Psoas muscle (tissue), 8 donors: Measurements from ENCODE around the gene RPSA. TPM values are rescaled to one million over a fixed set of nuclear protein-coding genes. Genes with fewer than 3 reads are reported as not detected.
"Not testable (repeated sequence)": the region's sequence is repeated elsewhere in the genome, so short reads cannot be mapped to it uniquely, and the experiment has no call there.

Experiments used
- ATAC-seq, 4 donors: fragments of 200-7000 bp; cut with Tn5 transposase; one replicate each; pipeline ENCODE4 v1.9.1; 2020; ENCODE audit warnings: moderate library complexity in 3 of 4, mild to moderate bottlenecking in 2 of 4
- DNase-seq, 2 donors: peaks; one replicate each; pipeline ENCODE4 v3.0.0-alpha.2; 2020
- H3K27ac ChIP-seq: fragments of 200-600 bp; one replicate; pipeline ENCODE4 v1.8.0; 2022
- H3K27me3 ChIP-seq, 3 donors: fragments of 200-600 bp in 1 of 3; one replicate each; pipeline versions ENCODE4 v1.6.1 to v1.8.0; 2013 to 2022; ENCODE audit warnings: low read length in 2 of 3, mild to moderate bottlenecking in 2 of 3, moderate library complexity in 1 of 3; ENCODE audit not compliant: insufficient read depth in 3 of 3
- H3K36me3 ChIP-seq, 2 donors: fragments of 200-600 bp in 1 of 2; one replicate each; pipeline versions ENCODE4 v1.6.1 to v1.8.0; 2013 to 2022; ENCODE audit warnings: low read depth in 1 of 2, mild to moderate bottlenecking in 1 of 2, moderate library complexity in 1 of 2; ENCODE audit not compliant: insufficient read depth in 1 of 2
- H3K4me1 ChIP-seq: fragments of 200-600 bp; one replicate; pipeline ENCODE4 v1.8.0; 2022
- H3K4me3 ChIP-seq: fragments of 200-600 bp; one replicate; pipeline ENCODE4 v1.8.0; 2022; ENCODE audit warnings: mild to moderate bottlenecking
- H3K9me3 ChIP-seq: fragments of 200-600 bp; one replicate; pipeline ENCODE4 v1.8.0; 2022
- CTCF ChIP-seq: fragments of 200-600 bp; IDR thresholded peaks from one replicate; pipeline ENCODE4 v1.8.0; 2022; ENCODE audit warnings: antibody characterized with exemption
- WGBS, 3 donors: extraction: QIAGEN DNeasy Blood & Tissue Kit; methylation state at CpG; one replicate each; pipeline versions ENCODE4 v1.1.6 to v1.1.7; 2013; 5-methylcytosine and 5-hydroxymethylcytosine counted together
- intact Hi-C, 2 donors: fragments of 100-400 bp; cut with DNase I; formaldehyde crosslinking; loops; one replicate each; pipeline versions ENCODE4 v1.11.0 to v1.14.2; 2022
- polyA plus RNA-seq, 3 donors: library from polyadenylated mRNA; stranded (reverse); fragments of 200-250 nt; gene quantifications; one replicate each; pipeline ENCODE4 v1.2.3, GENCODE V29; 2013
- total RNA-seq, 4 donors: library from RNA; stranded (reverse); fragmentation: NEBNext Ultra II Directional in 2 of 4; extraction: Animal tissue kit (Norgen Biotek cat#: 25700) in 2 of 4; gene quantifications; one replicate each; pipeline versions ENCODE4 v1.2.1 to v1.2.4, GENCODE V29; 2021 to 2023
- donor health status: healthy with polysubstance abuse.
- donor health status: DM: no; HTN: no; CAD: no; lungs with moderate emphysema.
- donor health status: Bipolar disorder and iron deficiency.
- donor health status: healthy.
- donor health status: DM: yes; HTN: yes; CAD: no.
- donor health status: DM: no; HTN: no; CAD: no.
- donor health status: DM: no; HTN: no; CAD: no.
- donor health status: DM: yes; HTN: yes; CAD: no.

Gene RPSA
- total and polyA plus RNA-seq, 7 donors = 285 to 1,445 (median 738) TPM

GRCh38 chr3:39414421-39414907 lies 7.9 kb downstream of the RPSA start:
- ATAC-seq (peak; percentile 23 to 43 (median 36)), DNase-seq (no peak)
- no peak overlapping the region for H3K27ac ChIP-seq
- H3K9me3 ChIP-seq = no peaks in the 10 kb centered on the region
- no peaks in the 10 kb centered on the region for H3K27me3 ChIP-seq
- TF ChIP-seq CTCF = no peak
- peaks cover 17 to 53% of the 10 kb centered on the region in 2 donors for H3K36me3 ChIP-seq
- no peak overlapping the region for H3K4me3 ChIP-seq
- WGBS, 3 donors = 39 to 80% (median 55%) methylated on average over 2 of the region's 2 CpGs
- intact Hi-C loops = no loop called here
- peaks cover 4% of the 10 kb centered on the region for H3K4me1 ChIP-seq

GRCh38 chr3:39415302-39415701 lies 8.8 kb downstream of the RPSA start:
- ATAC-seq, DNase-seq, H3K4me1 ChIP-seq, intact Hi-C loops, H3K27ac ChIP-seq, H3K9me3 ChIP-seq, H3K4me3 ChIP-seq, H3K27me3 ChIP-seq: not testable (repeated sequence)
- WGBS, 3 donors = 85 to 95% (median 89%) methylated on average over 3 of the region's 3 CpGs
- H3K36me3 ChIP-seq = peaks cover 17 to 45% of the 10 kb centered on the region in 2 donors

- Histone ChIP-seq H3K36me3 (peaks cover 15 to 38% of the 10 kb centered on the region in 2 donors), H3K4me3 (no peak overlapping the region), H3K27ac (no peak overlapping the region), H3K9me3 (no peaks in the 10 kb centered on the region), H3K4me1 (no peaks in the 10 kb centered on the region), H3K27me3 (no peaks in the 10 kb centered on the region)
- intact Hi-C loops = no loop called here
- WGBS, 3 donors = 94 to 100% (median 96%) methylated on average over 1 of the region's 1 CpG
- no peak for DNase-seq
- no peak for TF ChIP-seq CTCF
- peak in 3 of 4 donors; percentile 25 to 42 (median 31) for ATAC-seq
Measured at GRCh38 chr3:39415983-39416382, 9.5 kb downstream of the RPSA start.

- WGBS, 3 donors = 55 to 68% (median 56%) methylated on average over 3 of the region's 3 CpGs
- H3K4me1 ChIP-seq, DNase-seq, H3K4me3 ChIP-seq, ATAC-seq, H3K27ac ChIP-seq, intact Hi-C loops, H3K27me3 ChIP-seq, H3K9me3 ChIP-seq: not testable (repeated sequence)
- peaks cover 7 to 28% of the 10 kb centered on the region in 2 donors for H3K36me3 ChIP-seq
Measured at GRCh38 chr3:39416998-39417397, 10.5 kb downstream of the RPSA start.

- DNase-seq, ATAC-seq, H3K4me1 ChIP-seq, H3K4me3 ChIP-seq, intact Hi-C loops, H3K9me3 ChIP-seq, H3K27me3 ChIP-seq, H3K27ac ChIP-seq: not testable (repeated sequence)
- 45 to 57% (median 56%) methylated on average over 11 to 13 of the region's 14 CpGs for whole genome bisulfite sequencing, 3 donors
- H3K36me3 ChIP-seq = peaks cover 0 to 11% of the 10 kb centered on the region in 2 donors
Measured at GRCh38 chr3:39418556-39419225, 12.2 kb downstream of the RPSA start.

- H3K36me3 ChIP-seq = no peaks in the 10 kb centered on the region
- no peak for ATAC-seq
- WGBS, 3 donors = 88 to 92% (median 90%) methylated on average over 2 of the region's 2 CpGs
- no peaks in the 10 kb centered on the region for H3K9me3 ChIP-seq
- no peak for TF ChIP-seq CTCF
- H3K27ac ChIP-seq = no peak overlapping the region
- no peaks in the 10 kb centered on the region for H3K4me1 ChIP-seq
- no peaks in the 10 kb centered on the region for H3K27me3 ChIP-seq
- no peak for DNase-seq
- H3K4me3 ChIP-seq = no peak overlapping the region
- intact Hi-C loops = no loop called here
Measured at GRCh38 chr3:39419742-39420315, 13.3 kb downstream of the RPSA start.
